Ecto neural progenitor cell (in vitro differentiated cells): ENCODE measurements around the gene C11orf86.
"Not testable (repeated sequence)": the region's sequence is repeated elsewhere in the genome, so short reads cannot be mapped to it uniquely, and the experiment has no call there.

Experiments
- DNase-seq: peaks from one replicate; pipeline ENCODE4 v3.0.0-alpha.2; 2018; ENCODE audit warnings: low spot score

Gene C11orf86

DNA sequence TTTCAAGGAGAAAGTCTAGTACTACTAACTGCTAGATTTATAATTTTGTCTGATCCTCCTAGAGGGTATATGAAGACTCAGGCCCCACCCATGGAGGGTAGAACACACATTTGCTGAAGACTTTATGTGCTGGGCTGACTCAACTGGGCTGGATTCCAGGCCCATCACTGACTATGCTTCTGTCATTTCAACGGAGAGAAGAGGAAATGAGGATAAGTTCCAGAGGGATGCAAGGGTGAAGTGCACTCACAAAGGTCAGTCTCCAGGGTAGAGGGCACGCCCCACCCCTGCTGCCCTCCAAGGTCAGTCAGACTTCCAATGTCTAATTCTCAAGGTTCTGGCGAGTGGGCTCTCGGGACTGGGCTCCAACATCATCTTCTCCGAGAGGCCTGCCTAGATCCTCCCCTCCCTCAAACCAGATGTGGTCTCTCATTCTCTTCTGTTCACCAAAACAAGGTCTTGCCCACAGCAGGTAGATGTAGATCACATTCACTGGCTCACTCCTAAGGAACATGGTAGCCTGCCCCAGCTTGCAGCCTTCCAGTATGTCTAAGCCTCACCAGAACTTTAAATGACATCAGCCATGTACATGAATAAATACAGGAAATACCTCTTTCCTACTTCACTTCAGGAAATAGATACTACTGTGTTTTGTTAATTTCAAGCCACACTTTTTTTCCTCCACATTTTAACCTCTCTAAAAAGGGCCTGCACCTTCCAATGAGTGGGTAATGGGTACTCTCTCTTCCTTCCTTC is 7.3 kb upstream of the C11orf86 start:
- DNase-seq, result no peak

DNA sequence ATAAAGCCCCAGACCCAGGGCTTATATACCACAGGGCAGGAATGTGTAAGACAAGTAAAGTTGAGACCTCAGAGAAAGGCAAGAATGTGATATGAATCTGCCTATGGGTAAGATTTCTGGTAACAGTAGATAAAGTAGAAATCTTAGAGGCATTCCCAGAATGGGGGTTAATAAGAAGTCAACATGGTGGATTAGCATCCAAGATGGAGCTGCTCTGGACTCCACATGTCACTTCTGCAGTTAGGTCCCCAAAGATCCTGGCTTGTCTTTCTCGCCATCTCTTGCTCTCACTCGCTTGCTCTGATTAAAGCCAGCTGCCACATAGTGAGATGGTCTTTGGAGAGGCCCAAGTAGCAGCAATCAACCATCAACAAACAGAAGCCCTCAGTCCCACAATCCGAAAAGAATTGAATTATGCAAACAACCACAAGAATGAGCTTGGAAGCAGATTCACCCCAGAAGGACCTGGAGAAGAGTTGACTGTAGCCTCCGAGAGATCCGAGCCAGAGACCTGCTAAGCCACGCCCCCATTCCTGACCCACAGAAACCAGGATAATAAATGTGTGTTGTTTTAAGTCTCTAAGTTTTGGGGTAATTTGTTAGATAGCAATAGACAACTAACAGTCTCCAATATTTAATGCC is 5.4 kb upstream of the C11orf86 start:
- DNase-seq, result no peak

DNA sequence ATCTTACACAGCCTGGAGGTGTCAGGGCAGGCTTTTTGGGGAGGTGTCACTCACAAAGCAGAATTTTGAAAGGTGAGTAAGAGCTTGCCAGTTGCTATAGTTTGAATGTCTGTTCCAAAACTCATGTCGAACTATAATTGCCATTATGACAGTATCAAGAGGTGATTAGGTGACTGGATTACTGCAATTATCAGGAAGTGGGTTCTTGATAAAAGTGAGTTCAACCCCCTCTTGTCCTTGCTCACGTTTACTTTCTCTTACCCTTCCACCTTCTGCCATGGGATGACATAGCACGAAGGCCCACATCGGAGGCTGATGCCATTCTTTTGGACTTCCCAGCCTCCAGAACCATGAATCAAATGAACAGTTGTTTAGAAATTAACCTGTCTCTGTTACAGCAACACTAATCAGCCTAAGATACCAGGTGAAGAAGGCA is 4.7 kb upstream of the C11orf86 start:
- no peak for DNase-seq

DNA sequence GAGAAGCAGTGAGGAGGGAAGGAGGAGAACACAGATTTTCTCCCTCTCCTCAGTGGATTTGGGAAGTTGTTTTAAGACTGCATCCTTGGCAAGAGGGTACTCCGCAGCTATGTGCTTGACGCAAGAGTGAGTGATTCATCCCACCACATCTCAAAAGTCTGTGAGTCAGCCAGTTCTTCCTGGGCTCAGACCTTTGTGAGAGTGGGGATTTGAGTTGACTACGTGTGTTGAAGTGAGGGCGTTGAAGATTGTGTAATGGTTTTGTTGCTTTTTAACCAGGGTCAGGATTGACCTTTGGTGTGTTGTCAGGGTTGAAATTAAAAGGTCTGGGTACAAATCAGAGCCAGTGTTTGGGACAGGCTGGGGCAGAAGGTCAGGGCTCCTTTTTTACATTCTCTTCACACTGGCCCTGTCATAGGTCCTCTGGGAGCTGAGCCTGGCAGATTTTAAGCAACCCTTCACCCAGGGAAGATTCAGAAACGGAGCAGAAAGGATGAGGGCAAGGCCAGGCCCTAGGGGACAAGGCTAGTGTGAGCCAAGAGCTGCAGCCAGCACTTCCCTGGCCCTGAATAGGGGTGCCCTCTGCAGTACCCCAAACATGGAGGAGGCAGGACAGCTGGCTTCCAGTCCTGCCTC is 4.2 kb upstream of the C11orf86 start:
- DNase-seq, result no peak

DNA sequence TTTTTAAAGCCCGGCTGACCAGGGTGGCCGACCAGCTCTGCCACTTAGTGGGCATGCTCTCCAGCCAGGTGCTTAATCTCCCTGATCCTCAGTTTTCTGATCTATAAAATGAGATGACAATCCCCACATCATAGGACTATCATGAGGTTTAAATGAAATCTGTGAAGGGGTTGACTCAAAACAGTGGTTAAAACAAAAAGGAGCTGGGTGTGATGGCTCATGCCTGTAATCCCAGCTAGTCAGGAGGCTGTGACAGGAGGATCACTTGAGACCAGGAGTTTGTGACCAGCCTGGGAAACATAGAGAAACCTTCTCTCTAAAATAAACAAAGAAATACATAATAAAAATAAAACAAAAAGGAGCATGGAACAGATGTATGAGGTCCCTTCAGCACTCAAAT is 3.6 kb upstream of the C11orf86 start:
- DNase-seq, result no peak

DNA sequence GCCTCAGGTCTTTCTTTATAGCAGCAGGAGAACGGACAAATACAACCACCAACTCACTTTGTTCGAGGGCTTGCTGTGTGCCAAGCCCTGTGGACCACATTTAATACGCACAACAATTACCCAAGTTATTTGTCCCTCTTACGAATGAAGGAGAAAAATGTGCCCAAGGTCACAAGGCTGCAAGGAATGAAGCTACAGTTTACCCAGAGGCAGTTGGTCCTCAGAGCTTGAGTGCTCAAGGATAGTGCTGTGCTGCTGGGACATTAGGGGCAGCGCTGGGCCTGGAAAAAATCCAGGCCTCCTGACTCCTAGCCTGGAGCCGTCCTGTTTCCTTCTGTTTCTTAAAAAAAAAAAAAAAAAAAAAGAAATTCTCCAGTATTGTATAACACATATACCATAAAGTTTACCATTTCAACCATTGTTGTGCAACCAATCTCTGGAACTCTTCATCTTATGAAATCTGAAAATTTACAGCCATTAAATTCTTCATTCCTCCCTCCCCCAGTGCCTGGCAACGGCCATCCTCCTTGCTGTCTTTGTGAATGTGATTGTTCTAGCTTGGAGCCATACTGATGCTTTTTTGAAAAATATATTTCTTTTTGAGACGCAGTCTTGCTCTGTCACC is 1.0 kb upstream of the C11orf86 start:
- no peak for DNase-seq

DNA sequence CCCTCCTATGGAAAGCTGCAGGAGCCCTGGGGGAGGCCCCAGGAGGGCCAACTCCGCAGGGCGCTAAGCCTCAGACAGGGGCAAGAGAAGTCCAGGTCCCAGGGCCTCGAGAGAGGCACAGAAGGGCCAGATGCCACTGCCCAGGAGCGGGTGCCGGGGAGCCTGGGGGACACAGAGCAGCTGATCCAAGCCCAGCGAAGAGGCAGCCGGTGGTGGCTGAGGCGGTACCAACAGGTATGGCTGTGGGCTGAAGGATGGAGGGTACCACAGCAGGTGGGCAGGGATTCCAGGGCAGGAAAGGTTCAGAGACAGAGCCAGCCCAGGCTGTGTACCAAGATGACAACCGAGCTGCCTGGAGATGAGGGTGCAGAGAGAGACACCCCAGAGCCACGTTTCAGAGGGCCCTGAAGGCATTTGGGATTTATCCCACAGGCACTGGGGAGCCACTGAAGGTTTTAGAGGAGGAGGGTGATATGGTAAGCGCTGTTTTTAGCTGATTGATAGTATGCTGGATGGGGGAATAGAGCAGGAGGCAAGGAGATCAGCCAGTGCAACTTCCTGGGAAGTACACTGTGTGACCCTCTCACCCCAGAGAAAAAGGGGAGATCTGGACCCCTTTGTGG is 412 bp downstream of the C11orf86 start:
- no peak for DNase-seq

DNA sequence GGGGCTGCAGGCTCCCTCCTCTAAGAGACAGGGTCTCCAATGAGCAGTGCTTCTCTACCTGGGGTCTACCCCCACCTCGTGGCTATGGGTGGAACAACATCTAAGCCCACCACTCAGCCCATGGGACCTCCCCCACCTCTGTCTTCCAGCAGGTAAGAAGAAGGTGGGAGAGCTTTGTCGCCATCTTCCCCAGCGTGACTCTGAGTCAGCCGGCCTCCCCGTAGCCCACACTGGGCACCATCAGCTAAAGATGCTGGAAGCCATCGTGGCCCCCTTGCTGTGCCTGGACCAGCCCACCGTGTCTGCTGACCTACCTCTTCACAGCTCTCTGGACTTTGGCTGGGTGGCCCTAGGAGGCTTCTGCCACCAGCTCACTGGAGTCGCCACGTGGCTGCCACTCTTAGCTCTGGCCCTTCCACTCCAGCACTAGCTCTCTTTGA is 944 bp downstream of the C11orf86 start:
- DNase-seq, result peak; percentile 80

DNA sequence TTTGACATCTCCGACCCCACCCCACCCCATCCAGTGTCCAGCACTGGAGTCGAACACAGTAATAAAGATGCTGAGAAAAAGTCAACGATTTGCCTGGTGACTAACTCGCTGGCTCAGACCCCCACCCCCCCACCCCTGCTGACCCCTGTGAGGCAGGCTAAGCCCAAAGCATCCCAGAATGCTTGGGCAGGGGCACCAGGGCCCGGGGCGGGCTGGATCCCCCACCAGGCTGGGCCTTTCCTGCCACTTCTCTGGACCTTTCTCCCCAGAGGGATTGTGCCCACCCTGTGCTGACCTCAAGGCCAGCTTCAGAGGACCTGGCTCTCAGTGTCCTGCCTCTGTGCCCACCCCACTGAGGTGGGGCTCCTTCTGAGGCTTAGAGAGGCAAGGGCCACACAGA is 1.8 kb downstream of the C11orf86 start:
- no peak for DNase-seq

DNA sequence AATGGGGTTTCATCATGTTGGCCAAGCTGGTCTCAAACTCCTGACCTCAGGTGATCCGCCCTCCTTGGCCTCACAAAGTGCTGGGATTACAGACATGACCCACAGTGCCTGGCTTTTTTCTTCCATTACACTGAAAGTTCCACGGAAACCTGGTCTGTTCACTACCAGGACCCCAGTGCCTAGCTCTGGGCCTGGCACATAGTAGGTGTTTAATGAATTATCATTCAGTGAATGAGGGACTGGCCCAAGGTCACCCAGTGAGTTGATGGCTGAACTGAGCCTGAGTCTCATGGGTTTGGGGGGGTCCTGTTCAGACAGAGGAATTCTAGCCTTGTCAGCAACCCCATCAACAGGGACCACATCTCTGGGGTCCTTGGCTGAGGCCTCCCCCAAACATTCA is 3.1 kb downstream of the C11orf86 start:
- DNase-seq, result no peak

DNA sequence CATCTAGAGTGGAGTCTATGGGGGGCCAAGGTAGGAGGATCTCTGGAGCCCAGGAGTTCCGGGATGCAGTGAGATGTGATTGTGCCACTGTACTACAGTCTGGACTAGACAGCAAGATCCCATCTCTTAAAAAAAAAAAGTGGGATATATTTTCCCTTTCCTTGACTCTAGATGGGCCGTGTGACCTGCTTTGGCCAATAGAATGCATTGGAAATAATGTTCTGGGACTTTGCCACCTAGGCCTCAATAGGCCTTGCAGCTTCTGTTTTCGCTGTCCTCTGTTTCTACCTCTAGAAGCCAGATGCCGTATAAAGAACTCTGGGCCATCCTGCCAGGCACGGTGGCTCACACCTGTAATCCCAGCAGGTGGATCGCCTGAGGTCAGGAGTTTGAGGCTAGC is 3.6 kb downstream of the C11orf86 start:
- no peak for DNase-seq

DNA sequence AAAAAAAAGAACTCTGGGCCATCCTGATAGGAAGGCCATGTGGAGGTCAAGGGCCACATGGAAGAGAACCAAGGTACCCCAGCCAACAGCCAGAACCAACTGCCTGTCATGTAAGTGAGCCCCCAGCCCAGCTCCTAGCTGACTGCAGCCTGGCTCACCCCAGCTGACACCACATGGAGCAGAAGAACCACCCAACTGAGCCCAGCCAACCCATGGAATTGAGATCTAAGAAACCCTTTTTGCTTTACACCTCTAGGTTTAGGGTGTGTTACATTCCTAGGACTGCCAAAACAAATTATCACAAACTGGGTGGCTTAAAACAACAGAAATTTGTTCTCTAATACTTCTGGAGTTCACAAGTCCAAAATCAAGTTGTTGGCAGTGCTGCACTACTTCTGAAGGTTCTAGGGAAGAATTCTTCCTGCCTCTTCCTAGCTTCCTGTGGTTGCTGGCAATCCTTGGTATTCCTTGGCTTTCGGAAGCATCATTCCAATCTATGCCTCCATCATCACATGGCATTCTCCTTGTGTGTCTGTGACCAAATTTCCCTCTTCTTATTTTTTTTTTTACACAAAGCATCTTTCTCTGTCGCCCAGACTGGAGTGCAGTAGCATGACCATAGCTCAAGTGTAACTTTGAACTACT is 4.4 kb downstream of the C11orf86 start:
- DNase-seq, result no peak

DNA sequence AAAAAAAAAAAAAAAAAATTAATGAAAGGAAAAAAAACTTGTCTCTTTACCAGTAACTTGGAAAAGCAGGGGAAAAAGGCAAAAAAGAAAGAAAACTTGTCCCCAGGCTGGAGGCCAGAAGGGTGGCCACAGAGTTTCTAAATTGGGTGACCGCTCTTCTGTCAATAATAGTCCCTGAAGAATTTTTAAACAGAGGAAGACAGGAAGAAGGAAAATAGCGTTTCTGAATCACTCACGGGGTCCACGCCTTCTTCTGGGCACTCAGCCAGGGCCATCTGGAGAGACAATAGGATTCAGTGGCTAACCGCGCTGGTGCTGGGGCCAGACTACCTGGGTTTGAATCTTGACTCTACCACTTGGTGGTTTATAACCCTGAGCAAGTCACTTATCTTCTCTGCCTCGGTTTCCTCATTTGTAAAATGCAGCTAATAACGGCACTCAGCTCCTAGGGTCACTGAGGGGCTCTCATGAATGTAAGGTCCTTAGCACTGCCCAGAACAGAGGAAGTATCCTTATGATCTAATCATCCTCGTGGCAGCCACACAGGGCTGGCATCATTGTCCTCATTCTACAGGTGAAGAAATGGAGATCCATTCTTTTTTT is 7.0 kb downstream of the C11orf86 start:
- DNase-seq, result no peak

DNA sequence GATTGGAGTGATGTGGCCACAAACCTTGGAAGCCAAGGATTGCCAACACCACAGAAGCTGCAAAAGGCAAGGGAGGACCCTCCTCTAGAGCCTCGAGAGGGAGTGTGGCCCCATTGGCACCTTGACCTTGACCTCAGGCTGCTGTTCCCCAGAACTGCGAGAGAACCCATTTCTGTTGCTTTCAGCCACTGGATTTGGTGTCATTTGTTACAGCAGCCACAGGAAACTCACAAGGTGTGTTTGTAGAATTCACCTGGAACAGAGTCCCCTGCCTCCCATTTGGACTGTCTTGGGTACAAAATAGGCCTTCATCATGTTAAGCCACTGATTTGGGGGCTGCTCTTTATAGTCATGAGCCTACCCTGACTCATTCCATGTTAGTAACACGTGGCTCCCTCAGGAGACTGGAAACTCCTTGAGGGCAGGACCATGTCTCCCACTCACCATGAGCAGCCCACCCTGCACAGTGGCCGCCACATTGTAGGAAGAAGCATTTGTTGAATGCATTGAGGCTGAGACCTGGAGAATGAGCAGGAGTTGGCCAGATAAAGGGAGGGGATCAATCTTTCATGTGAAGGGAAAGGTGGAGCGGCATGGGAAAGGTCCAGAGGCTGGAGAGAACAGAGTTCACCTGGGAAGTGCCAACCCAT is 8.3 kb downstream of the C11orf86 start:
- DNase-seq, result no peak

DNA sequence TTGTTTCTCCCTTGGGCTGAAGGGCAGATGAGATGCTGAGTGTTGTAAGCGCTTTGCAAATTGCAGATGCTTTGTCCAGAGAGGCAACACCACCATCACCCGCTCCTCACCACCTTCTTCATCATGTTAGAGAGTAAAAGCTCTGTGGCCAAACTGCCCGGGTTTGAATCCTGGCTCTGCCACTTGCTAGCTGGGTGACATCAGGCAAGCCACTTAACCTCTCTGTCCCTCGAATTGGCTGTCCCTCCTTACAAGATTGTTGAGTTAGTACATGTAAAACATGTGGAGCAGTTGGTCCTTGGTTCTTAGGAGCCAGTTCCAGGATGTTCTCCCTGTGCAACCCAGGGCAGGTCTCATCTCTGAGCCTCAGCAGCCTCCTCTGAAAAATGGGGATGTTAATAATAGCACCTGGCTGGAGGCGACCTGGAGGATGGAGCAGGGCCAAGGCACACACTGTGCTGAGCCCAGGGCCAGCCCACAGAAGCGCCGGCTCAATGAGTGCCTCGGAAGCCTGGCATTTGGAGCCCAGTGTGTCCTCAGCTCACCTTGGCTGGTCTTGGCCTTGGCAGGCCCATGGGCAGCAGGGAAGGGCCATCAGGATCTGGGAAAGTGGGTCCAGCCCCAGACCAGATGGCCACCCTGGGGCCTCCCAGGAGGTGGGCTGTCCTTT is 10.5 kb downstream of the C11orf86 start:
- no peak for DNase-seq

DNA sequence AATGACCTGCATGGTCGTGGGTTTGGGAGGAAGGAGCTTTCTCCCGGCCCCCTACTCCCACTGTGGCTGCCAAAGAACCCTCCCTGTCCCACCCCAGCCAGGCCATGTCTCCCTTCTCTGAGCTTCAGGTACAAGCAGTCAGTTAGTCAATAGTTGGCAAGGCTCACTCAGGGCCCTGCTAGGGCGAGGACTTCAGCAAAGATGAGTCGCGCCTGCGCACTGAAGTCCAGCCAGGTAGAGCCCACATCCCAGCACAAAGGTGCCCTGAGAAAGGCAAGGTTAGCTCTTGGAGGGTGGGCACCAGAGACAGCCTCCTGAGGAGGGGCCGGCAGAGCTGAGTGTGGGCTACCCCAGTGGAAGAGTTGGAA is 11.1 kb downstream of the C11orf86 start:
- DNase-seq, result no peak

DNA sequence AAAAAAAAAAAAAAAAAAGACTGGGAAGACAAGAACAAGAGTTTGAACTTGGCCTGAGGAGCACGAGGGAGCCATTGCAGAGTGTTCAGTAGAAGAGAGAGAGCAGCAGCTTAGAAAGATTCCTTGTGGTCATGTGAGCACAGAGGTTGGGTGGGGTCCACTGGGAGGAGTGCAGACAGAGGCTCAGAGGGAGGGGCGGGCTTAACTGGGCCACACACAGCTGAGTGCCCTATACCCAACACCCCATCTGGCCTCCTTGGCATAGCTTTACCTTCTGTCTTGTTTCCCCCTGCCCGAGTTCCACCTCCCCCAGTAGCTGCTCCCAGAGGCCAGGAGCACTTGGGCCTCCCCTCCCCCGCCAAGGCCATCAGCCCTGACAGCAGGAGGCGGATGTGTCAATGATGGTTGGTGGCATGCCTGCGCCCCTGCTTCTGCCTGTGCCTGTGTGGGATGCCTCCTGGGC is 12.1 kb downstream of the C11orf86 start:
- DNase-seq, result no peak

DNA sequence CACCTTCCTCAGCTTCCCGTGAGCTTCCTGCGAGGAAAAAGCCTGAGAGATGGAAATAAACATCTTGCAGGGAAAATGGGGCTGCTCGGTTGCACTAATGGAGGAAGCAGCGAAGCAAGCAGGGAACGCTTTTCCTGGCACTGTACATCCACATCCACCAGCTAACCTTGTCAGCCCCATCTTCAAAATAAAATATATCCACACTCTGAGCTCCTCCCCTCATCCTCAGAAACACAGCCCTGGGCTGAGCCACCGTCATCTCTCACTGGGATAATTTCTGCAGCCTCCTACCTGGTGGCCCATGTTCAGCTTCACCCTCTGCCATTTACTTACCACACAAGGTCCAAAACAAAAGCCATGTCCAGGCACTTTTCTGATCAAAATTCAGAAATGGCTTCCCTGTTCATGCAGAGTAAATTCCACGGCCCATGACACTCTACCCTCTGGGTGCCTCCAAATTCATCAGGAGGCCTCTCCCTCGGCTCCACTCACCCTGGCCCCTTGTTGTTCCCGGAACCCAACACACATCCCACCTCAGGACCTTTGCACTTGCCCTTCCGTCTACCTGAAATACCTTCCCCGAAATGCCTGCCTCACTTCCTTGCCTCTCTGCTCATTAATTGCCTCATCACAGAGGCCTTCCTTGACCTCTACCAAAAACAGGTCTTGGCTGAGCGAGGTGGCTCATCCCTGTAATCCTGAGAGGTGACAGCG is 13.0 kb downstream of the C11orf86 start:
- no peak for DNase-seq

DNA sequence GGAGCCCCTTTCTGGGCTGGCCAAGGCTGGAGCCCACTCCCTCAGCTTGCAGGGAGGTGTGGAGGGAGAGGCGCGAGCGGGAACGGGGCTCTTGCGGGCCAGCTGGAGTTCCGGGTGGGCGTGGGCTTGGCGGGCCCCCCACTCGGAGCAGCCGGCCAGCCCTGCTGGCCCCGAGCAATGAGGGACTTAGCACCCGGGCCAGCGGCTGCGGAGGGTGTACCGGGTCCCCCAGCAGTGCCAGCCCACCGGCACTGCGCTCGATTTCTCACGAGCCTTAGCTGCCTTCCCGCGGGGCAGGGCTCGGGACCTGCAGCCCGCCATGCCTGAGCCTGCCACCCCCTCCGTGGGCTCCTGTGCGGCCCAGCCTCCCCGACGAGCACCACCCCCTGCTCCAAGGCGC is 13.6 kb downstream of the C11orf86 start:
- DNase-seq, result not testable (repeated sequence)

DNA sequence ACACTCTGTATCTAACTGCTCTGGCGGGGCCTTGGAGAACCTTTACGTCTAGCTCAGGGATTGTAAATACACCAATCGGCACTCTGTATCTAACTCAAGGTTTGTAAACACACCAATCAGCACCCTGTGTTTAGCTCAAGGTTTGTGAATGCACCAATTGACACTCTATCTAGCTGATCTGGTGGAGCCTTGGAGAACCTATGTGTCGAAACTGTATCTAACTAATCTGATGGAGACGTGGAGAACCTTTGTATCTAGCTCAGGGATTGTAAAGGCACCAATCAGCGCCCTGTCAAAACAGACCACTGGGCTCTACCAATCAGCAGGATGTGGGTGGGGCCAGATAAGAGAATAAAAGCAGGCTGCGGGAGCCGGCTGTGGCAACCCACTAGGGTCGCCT is 14.3 kb downstream of the C11orf86 start:
- DNase-seq, result not testable (repeated sequence)
